HCT116 (cell line): ENCODE data around the gene PAX9. TPM values are rescaled to one million over a fixed set of nuclear protein-coding genes. Genes with fewer than 3 reads are reported as not detected.

Source experiments
- ATAC-seq: fragments of 200-7000 bp; cut with Tn5 transposase; 2 replicates; pipeline ENCODE4 v1.9.1; 2020; ENCODE audit warnings: mild to moderate bottlenecking, moderate library complexity
- BruUV-seq: library from RNA; stranded (reverse); fragments of 400-500 nt; replicated peaks from 2 replicates; lab custom pipeline; 2021; lab: Mats Ljungman, UMichigan
- CTCF ChIA-PET: fragments of 300-600 bp; sonication (Branson Sonifier 250); formaldehyde crosslinking; loops from one replicate; lab custom pipeline; 2021; ENCODE audit warnings: antibody characterized with exemption; lab: Charles Lee
- POLR2A ChIA-PET: fragments of 300-600, 350-600 bp; sonication (Branson Sonifier 250); formaldehyde crosslinking; loops from one replicate; lab custom pipeline; 2021; ENCODE audit warnings: antibody characterized with exemption; lab: Charles Lee
- RAD21 ChIA-PET, 2 experiments: fragments of 300-600 bp; sonication (Branson Sonifier 250); formaldehyde crosslinking; loops; one replicate each; lab custom pipeline; 2023; ENCODE audit warnings: low total read pairs in 2 of 2; ENCODE audit not compliant: uncharacterized antibody in 2 of 2, unreplicated experiment in 2 of 2, low non-redundant PET in 1 of 2; lab: Charles Lee
- DNase-seq: peaks from one replicate; pipeline ENCODE4 v3.0.0-alpha.2; 2010; ENCODE audit warnings: low read depth, low spot score
- H2AFZ ChIP-seq: fragments of 200-600 bp; shearing (Covaris generic), sonication (generic); 2 replicates; pipeline ENCODE4 v1.6.1; 2017; ENCODE audit warnings: low read depth, mixed run types, mixed read lengths, antibody characterized with exemption, low read length; ENCODE audit not compliant: poor library complexity, severe bottlenecking
- H3K27ac ChIP-seq: 2 replicates; pipeline ENCODE4 v1.5.1; 2012; ENCODE audit warnings: low read depth, low read length
- H3K27me3 ChIP-seq: fragments of 200-600 bp; sonication (generic); 2 replicates; pipeline ENCODE4 v1.6.1; 2016; ENCODE audit warnings: mixed run types, low read length, mixed read lengths; ENCODE audit not compliant: insufficient read depth
- H3K36me3 ChIP-seq, 2 experiments: fragments of 200-500 bp in 1 of 2; fragments of 200-600 bp in 1 of 2; sonication (Bioruptor generic) in 1 of 2; sonication (generic) in 1 of 2; 2 replicates each; pipeline versions ENCODE4 v1.5.1 to v1.6.1; 2014 to 2016; ENCODE audit warnings: low read length in 2 of 2, inconsistent platforms in 1 of 2, mixed read lengths in 1 of 2, mixed run types in 1 of 2; ENCODE audit not compliant: insufficient read depth in 2 of 2, control insufficient read depth in 1 of 2
- H3K4me1 ChIP-seq, 2 experiments: fragments of 200-600 bp in 1 of 2; sonication (generic) in 1 of 2; 2 replicates each; pipeline versions ENCODE4 v1.5.1 to v1.6.1; 2012 to 2017; ENCODE audit warnings: low read length in 2 of 2, inconsistent platforms in 1 of 2, mild to moderate bottlenecking in 1 of 2, mixed read lengths in 1 of 2, mixed run types in 1 of 2, moderate library complexity in 1 of 2; ENCODE audit not compliant: insufficient read depth in 2 of 2, control insufficient read depth in 1 of 2
- H3K4me2 ChIP-seq: fragments of 200-600 bp; sonication (generic); 2 replicates; pipeline ENCODE4 v1.6.1; 2017; ENCODE audit warnings: mixed run types, low read length, mixed read lengths
- H3K4me3 ChIP-seq, 2 experiments: fragments of 200-600 bp in 1 of 2; sonication (generic) in 1 of 2; replicated peaks in 1 of 2; 2 replicates each; pipeline ENCODE4 v1.5.1; 2011 to 2016; ENCODE audit warnings: low read length in 2 of 2, control low read depth in 1 of 2, low read depth in 1 of 2, mild to moderate bottlenecking in 1 of 2, mixed read lengths in 1 of 2, mixed run types in 1 of 2
- H3K79me2 ChIP-seq: fragments of 200-600 bp; sonication (generic); 2 replicates; pipeline ENCODE4 v1.6.1; 2017; ENCODE audit warnings: mild to moderate bottlenecking, mixed run types, low read length, moderate library complexity, mixed read lengths; ENCODE audit not compliant: insufficient read depth
- H3K9ac ChIP-seq: fragments of 200-600 bp; sonication (generic); 2 replicates; pipeline ENCODE4 v1.6.1; 2016; ENCODE audit warnings: low read length, mixed read lengths
- H3K9me2 ChIP-seq: fragments of 200-600 bp; sonication (generic), shearing (Covaris generic); 2 replicates; pipeline ENCODE4 v1.6.1; 2017; ENCODE audit warnings: mixed run types, mild to moderate bottlenecking, moderate library complexity; ENCODE audit not compliant: insufficient read depth
- H3K9me3 ChIP-seq, 2 experiments: fragments of 200-500 bp in 1 of 2; fragments of 200-600 bp in 1 of 2; sonication (Bioruptor generic) in 1 of 2; sonication (generic) in 1 of 2; 2 replicates each; pipeline ENCODE4 v1.6.1; 2014 to 2017; ENCODE audit warnings: low read length in 2 of 2, mixed read lengths in 2 of 2, inconsistent platforms in 1 of 2, low read depth in 1 of 2, mild to moderate bottlenecking in 1 of 2, mixed run types in 1 of 2, moderate library complexity in 1 of 2; ENCODE audit not compliant: control insufficient read depth in 1 of 2, insufficient read depth in 1 of 2
- H4K20me1 ChIP-seq: fragments of 200-600 bp; sonication (generic), shearing (Covaris generic); 2 replicates; pipeline ENCODE4 v1.6.1; 2017; ENCODE audit warnings: mixed run types, mild to moderate bottlenecking, moderate library complexity; ENCODE audit not compliant: insufficient read depth
- ELF1 ChIP-seq: IDR thresholded peaks from 2 replicates; pipeline ENCODE4 v1.6.1; 2012; ENCODE audit warnings: low read depth, borderline replicate concordance
- EZH2phosphoT487 ChIP-seq: fragments of 200-600 bp; IDR thresholded peaks from 2 replicates; pipeline ENCODE4 v1.6.1; 2018; ENCODE audit warnings: antibody characterized with exemption, borderline replicate concordance
- FOSL1 ChIP-seq: IDR thresholded peaks from 2 replicates; pipeline ENCODE4 v1.6.1; 2012; ENCODE audit warnings: low read depth
- JUND ChIP-seq: IDR thresholded peaks from 2 replicates; pipeline ENCODE4 v1.6.1; 2012
- RAD21 ChIP-seq: IDR thresholded peaks from 2 replicates; pipeline ENCODE4 v1.6.1; 2012; ENCODE audit warnings: low read depth, mild to moderate bottlenecking
- REST ChIP-seq: IDR thresholded peaks from 2 replicates; pipeline ENCODE4 v1.6.1; 2012; ENCODE audit warnings: low read depth
- SIN3A ChIP-seq: IDR thresholded peaks from 2 replicates; pipeline ENCODE4 v1.6.1; 2012; ENCODE audit warnings: low read depth
- SRF ChIP-seq: IDR thresholded peaks from 2 replicates; pipeline ENCODE4 v1.6.1; 2012; ENCODE audit warnings: low read depth
- TCF7L2 ChIP-seq: IDR thresholded peaks from 2 replicates; pipeline ENCODE4 v1.7.0; 2011; ENCODE audit warnings: borderline replicate concordance, inconsistent platforms; ENCODE audit not compliant: insufficient read depth, insufficient read length; ENCODE audit errors: extremely low read depth
- YY1 ChIP-seq: IDR thresholded peaks from 2 replicates; pipeline ENCODE4 v1.6.1; 2011; ENCODE audit warnings: low read length, low read depth, moderate library complexity, mild to moderate bottlenecking; ENCODE audit not compliant: insufficient replicate concordance; ENCODE audit errors: extremely low read depth
- intact Hi-C: fragments of 100-400 bp; cut with micrococcal nuclease; formaldehyde crosslinking; loops from 2 replicates; pipeline ENCODE4 v1.10.0; 2022
- total RNA-seq: library from RNA; stranded (reverse); gene quantifications from one replicate; pipeline ENCODE4 v1.2.1, GENCODE V29; 2021; ENCODE audit not compliant: unreplicated experiment

PAX9 gene
- total RNA-seq, 1 experiment from 2014 or later = 5.2 TPM

- no peaks in the 10 kb centered on the region; the same call in 1 of the 2 replicates for H3K27me3 ChIP-seq
- TF ChIP-seq FOSL1 (no peak), TCF7L2 (no peak), JUND (no peak), EZH2phosphoT487 (no peak), RAD21 (no peak), ELF1 (no peak), YY1 (no peak), SIN3A (no peak), REST (no peak), SRF (no peak)
- TF ChIP-seq, all 23 proteins: peak for 0
- no peak overlapping the region for H3K27ac ChIP-seq
- no peaks in the 10 kb centered on the region for H3K9me3 ChIP-seq
- RAD21 ChIA-PET = no interaction called here
- H3K36me3 ChIP-seq = no peaks in the 10 kb centered on the region
- no peak overlapping the region for H3K4me2 ChIP-seq
- no TSS peak for BruUV-seq
- H3K4me3 ChIP-seq = no peak overlapping the region
- no peak overlapping the region for H2AFZ ChIP-seq
- intact Hi-C loops = no loop called here
- H3K9ac ChIP-seq = no peak overlapping the region
- no peaks in the 10 kb centered on the region for H3K4me1 ChIP-seq
- no peaks in the 10 kb centered on the region for H3K79me2 ChIP-seq
- ATAC-seq (no peak), DNase-seq (no peak)
- H4K20me1 ChIP-seq = no peaks in the 10 kb centered on the region
- CTCF ChIA-PET = interaction anchor here (1.0 kb wide), 1 partner anchor 23 kb away, joined by 4 read pairs; no protein-coding TSS in a partner anchor
- POLR2A ChIA-PET = no interaction called here
- H3K9me2 ChIP-seq = no peaks in the 10 kb centered on the region
Measured at GRCh38 chr14:36627981-36628380, 33.7 kb upstream of the PAX9 start.
